Measurements from ENCODE around the gene HAT1.

The HAT1 gene

DNA sequence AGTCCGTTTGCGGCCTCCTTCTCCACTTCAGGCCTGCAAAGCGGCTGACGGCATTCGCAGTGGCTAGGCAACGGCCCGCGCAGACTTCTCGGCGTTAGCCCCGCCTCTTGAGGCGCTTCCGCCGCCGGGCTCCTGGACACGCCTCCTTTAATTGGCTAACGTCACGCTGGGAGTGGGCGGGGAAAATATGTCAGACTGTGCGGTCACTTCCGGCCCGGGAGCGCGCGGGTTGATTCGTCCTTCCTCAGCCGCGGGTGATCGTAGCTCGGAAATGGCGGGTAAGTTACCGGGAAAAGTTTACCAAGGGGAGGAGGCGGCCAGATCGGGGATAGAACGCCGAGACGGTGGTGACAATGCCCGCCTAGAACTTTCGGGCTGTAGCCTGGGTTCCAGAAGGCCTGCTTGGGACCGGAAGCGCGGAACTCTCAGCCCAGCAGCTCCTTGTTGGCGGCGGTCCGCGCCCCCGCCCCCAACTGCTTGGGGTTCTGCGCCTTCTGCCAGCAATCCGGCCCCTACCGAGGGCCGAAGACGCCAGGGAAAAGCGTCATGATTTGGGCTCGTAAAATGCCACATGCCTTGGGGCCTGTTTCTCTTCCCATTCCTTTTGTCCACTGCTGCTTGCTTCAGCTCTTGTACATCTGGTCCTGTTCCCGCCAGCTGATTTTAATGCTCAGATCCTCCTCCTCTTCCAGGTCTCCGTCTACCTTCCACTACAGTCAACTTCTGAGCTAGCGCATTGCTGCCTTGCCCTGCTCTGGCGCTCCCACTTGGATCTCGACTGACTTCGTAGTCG lies at the start of gene HAT1:
Gene HAT1 (plus strand): TSS at position 232 of the 793 bp plus-strand sequence. CDS start 40 bp downstream, at position 272.
- H3K4me1 ChIP-seq = peaks cover 5 to 20% (median 18%) of the 10 kb centered on the region in 4 donors
- TF ChIP-seq, protein P1, sequence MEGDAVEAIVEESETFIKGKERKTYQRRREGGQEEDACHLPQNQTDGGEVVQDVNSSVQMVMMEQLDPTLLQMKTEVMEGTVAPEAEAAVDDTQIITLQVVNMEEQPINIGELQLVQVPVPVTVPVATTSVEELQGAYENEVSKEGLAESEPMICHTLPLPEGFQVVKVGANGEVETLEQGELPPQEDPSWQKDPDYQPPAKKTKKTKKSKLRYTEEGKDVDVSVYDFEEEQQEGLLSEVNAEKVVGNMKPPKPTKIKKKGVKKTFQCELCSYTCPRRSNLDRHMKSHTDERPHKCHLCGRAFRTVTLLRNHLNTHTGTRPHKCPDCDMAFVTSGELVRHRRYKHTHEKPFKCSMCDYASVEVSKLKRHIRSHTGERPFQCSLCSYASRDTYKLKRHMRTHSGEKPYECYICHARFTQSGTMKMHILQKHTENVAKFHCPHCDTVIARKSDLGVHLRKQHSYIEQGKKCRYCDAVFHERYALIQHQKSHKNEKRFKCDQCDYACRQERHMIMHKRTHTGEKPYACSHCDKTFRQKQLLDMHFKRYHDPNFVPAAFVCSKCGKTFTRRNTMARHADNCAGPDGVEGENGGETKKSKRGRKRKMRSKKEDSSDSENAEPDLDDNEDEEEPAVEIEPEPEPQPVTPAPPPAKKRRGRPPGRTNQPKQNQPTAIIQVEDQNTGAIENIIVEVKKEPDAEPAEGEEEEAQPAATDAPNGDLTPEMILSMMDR (IDR thresholded peaks at IDR 0.05) = no peak
- H3K27ac ChIP-seq = peak within 1 kb of the TSS; percentile 92 to 94
- H3K9me3 ChIP-seq = no peaks in the 10 kb centered on the region
- H3K27me3 ChIP-seq = no peaks in the 10 kb centered on the region
- H3K36me3 ChIP-seq = peaks cover 3 to 16% (median 3%) of the 10 kb centered on the region in 3 donors
- H3K4me3 ChIP-seq = peak within 1 kb of the TSS; percentile 87 to 96
- intact Hi-C loops (cut with DNase I; ENCODE audit: low total_unique reads) = loop anchor here (5.0 kb wide), 1 partner anchor 40 kb away; no protein-coding TSS in a partner anchor
- DNase-seq = peak; percentile 96 to 99

GRCh38 chr2:171874517-171874916 lies 47.7 kb upstream of the HAT1 start:
- no peaks in the 10 kb centered on the region for H3K27me3 ChIP-seq
- intact Hi-C loops (cut with DNase I; ENCODE audit: low total_unique reads) = no loop called here
- no peaks in the 10 kb centered on the region for H3K9me3 ChIP-seq
- H3K4me1 ChIP-seq = peaks cover 0 to 34% (median 12%) of the 10 kb centered on the region in 4 donors
- TF ChIP-seq, protein P1 (IDR thresholded peaks at IDR 0.05) = no peak
- no peak overlapping the region for H3K4me3 ChIP-seq
- peaks cover 0 to 5% (median 0%) of the 10 kb centered on the region in 3 donors for H3K36me3 ChIP-seq
- DNase-seq = no peak
- no peak overlapping the region for H3K27ac ChIP-seq

- Histone ChIP-seq H3K4me1 (peaks cover 0 to 38% (median 14%) of the 10 kb centered on the region in 4 donors), H3K4me3 (no peak overlapping the region), H3K9me3 (no peaks in the 10 kb centered on the region), H3K36me3 (peaks cover 0 to 5% (median 0%) of the 10 kb centered on the region in 3 donors), H3K27me3 (no peaks in the 10 kb centered on the region), H3K27ac (no peak overlapping the region)
- DNase-seq = no peak
- intact Hi-C loops (cut with DNase I; ENCODE audit: low total_unique reads) = no loop called here
- TF ChIP-seq, protein P1 (IDR thresholded peaks at IDR 0.05) = no peak
Measured at GRCh38 chr2:171874963-171875362, 47.3 kb upstream of the HAT1 start.

- Histone ChIP-seq H3K4me1 (peaks cover 0 to 67% (median 24%) of the 10 kb centered on the region in 4 donors), H3K27ac (peak overlapping the region; percentile 59 to 76), H3K4me3 (no peak overlapping the region), H3K36me3 (peaks cover 0 to 5% (median 0%) of the 10 kb centered on the region in 3 donors), H3K27me3 (no peaks in the 10 kb centered on the region), H3K9me3 (no peaks in the 10 kb centered on the region)
- TF ChIP-seq, protein P1 (IDR thresholded peaks at IDR 0.05) = no peak
- intact Hi-C loops (cut with DNase I; ENCODE audit: low total_unique reads) = no loop called here
- DNase-seq = peak in 1 of 2 donors; percentile 57
Measured at GRCh38 chr2:171878481-171878993, 43.7 kb upstream of the HAT1 start.

DNA sequence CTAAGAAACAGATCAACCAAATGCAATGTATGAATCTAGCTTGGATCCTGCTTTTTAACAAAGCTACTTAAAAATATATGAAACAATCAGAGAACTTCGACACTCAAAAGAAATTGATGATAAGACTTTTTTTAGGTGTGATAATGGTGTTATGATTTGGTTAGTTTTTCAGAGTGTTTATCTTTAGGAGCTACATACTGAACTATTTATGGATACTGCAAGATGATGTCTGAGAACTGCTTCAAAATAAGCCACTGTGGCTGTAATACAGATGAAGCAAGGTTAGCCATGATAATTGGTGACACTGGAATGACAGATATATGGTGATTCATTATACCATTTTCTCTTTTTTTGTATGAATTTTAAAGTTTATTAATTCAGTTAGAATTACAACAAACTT lies 42.4 kb upstream of the HAT1 start:
- intact Hi-C loops (cut with DNase I; ENCODE audit: low total_unique reads) = loop anchor here (5.0 kb wide), 1 partner anchor 42 kb away; the partner anchor contains the start of gene HAT1
- DNase-seq = no peak
- H3K4me1 ChIP-seq = peaks cover 0 to 67% (median 24%) of the 10 kb centered on the region in 4 donors
- TF ChIP-seq, protein P1 (IDR thresholded peaks at IDR 0.05) = no peak
- H3K9me3 ChIP-seq = no peaks in the 10 kb centered on the region
- peaks cover 0 to 2% (median 0%) of the 10 kb centered on the region in 3 donors for H3K36me3 ChIP-seq
- H3K27me3 ChIP-seq = no peaks in the 10 kb centered on the region
- no peak overlapping the region for H3K4me3 ChIP-seq
- H3K27ac ChIP-seq = peak overlapping the region; percentile 59 to 76

Data from tibial artery (tissue), 4 donors.